GM23338 (cell line): ENCODE results near the gene MAGEA9B. TPM values are rescaled to one million over a fixed set of nuclear protein-coding genes. Genes with fewer than 3 reads are reported as not detected.

Source experiments
- ATAC-seq: fragments of 200-7000 bp; cut with Tn5 transposase; 3 replicates; pipeline ENCODE4 v1.9.1; 2020
- DNase-seq: peaks from one replicate; pipeline ENCODE4 v3.0.0-alpha.2; 2015; ENCODE audit warnings: low spot score
- H2AFZ ChIP-seq: fragments of 200-600 bp; sonication (generic); 2 replicates; pipeline ENCODE4 v1.8.0; 2016; ENCODE audit warnings: antibody characterized with exemption, mild to moderate bottlenecking, moderate library complexity
- H3F3A ChIP-seq: fragments of 200-600 bp; sonication (generic); replicated peaks from 2 replicates; pipeline ENCODE4 v1.8.0; 2017; ENCODE audit warnings: antibody characterized with exemption, mixed run types, low read depth
- H3K27ac ChIP-seq: fragments of 200-600 bp; sonication (generic); 2 replicates; pipeline ENCODE4 v1.6.1; 2016; ENCODE audit warnings: low read depth
- H3K27me3 ChIP-seq: fragments of 200-600 bp; sonication (generic); 2 replicates; pipeline ENCODE4 v1.8.0; 2016; ENCODE audit warnings: mild to moderate bottlenecking, mixed run types, moderate library complexity; ENCODE audit not compliant: insufficient read depth
- H3K36me3 ChIP-seq: fragments of 200-600 bp; sonication (generic); 2 replicates; pipeline ENCODE4 v1.8.0; 2016; ENCODE audit warnings: mild to moderate bottlenecking; ENCODE audit not compliant: insufficient read depth
- H3K4me1 ChIP-seq: fragments of 200-600 bp; sonication (generic); 2 replicates; pipeline ENCODE4 v1.8.0; 2016; ENCODE audit warnings: mild to moderate bottlenecking, moderate library complexity; ENCODE audit not compliant: insufficient read depth
- H3K4me2 ChIP-seq: fragments of 200-600 bp; sonication (generic); 2 replicates; pipeline ENCODE4 v1.7.1; 2017; ENCODE audit warnings: mixed run types
- H3K4me3 ChIP-seq: fragments of 200-600 bp; sonication (generic); 2 replicates; pipeline ENCODE4 v1.6.1; 2016; ENCODE audit warnings: mixed run types
- H3K79me2 ChIP-seq: fragments of 200-600 bp; sonication (generic); replicated peaks from 2 replicates; pipeline ENCODE4 v1.8.0; 2017; ENCODE audit warnings: mild to moderate bottlenecking; ENCODE audit not compliant: insufficient read depth
- H3K9me2 ChIP-seq: fragments of 200-600 bp; sonication (generic); 2 replicates; pipeline ENCODE4 v1.8.0; 2017; ENCODE audit not compliant: insufficient read depth
- H4K20me1 ChIP-seq: fragments of 200-600 bp; sonication (generic); replicated peaks from 2 replicates; pipeline ENCODE4 v1.8.0; 2017; ENCODE audit warnings: mild to moderate bottlenecking; ENCODE audit not compliant: insufficient read depth
- H3K27ac Mint-ChIP-seq: 2 replicates; pipeline ENCODE4 v1.8.0; 2020; ENCODE audit warnings: inconsistent platforms, mild to moderate bottlenecking, moderate library complexity, mixed read lengths
- H3K27me3 Mint-ChIP-seq: 3 replicates; pipeline ENCODE4 v1.8.0; 2022; ENCODE audit warnings: low read depth, mild to moderate bottlenecking, moderate library complexity, mixed read lengths, inconsistent platforms; ENCODE audit not compliant: insufficient read depth, poor library complexity
- H3K36me3 Mint-ChIP-seq: 3 replicates; pipeline ENCODE4 v1.8.0; 2021; ENCODE audit warnings: low read depth, mild to moderate bottlenecking, inconsistent platforms, moderate library complexity, mixed read lengths
- H3K4me1 Mint-ChIP-seq: 3 replicates; pipeline ENCODE4 v1.8.0; 2020; ENCODE audit warnings: mild to moderate bottlenecking, inconsistent platforms, mixed read lengths
- H3K4me3 Mint-ChIP-seq: 3 replicates; pipeline ENCODE4 v1.8.0; 2021; ENCODE audit warnings: moderate library complexity, mild to moderate bottlenecking, inconsistent platforms, mixed read lengths
- H3K9me3 Mint-ChIP-seq: 3 replicates; pipeline ENCODE4 v1.8.0; 2020; ENCODE audit warnings: moderate library complexity, mild to moderate bottlenecking, inconsistent platforms, mixed read lengths
- CREB1 ChIP-seq: fragments of 250-450 bp; sonication (Bioruptor Pico); IDR thresholded peaks from 2 replicates; pipeline ENCODE4 v1.5.0; 2020; ENCODE audit warnings: low read depth, mild to moderate bottlenecking, moderate library complexity
- EZH2 ChIP-seq: fragments of 200-600 bp; sonication (generic); IDR thresholded peaks from one replicate; pipeline ENCODE4 v1.8.0; 2017; ENCODE audit warnings: antibody characterized with exemption, mild to moderate bottlenecking, low read depth; ENCODE audit not compliant: unreplicated experiment
- EZH2phosphoT487 ChIP-seq: fragments of 200-600 bp; sonication (generic); IDR thresholded peaks from one replicate; pipeline ENCODE4 v1.8.1; 2018; ENCODE audit warnings: antibody characterized with exemption; ENCODE audit not compliant: unreplicated experiment
- JUNB ChIP-seq: IDR thresholded peaks from one replicate; pipeline ENCODE4 v1.6.1; 2016; ENCODE audit warnings: antibody characterized with exemption; ENCODE audit not compliant: unreplicated experiment
- NANOG ChIP-seq: IDR thresholded peaks from 2 replicates; pipeline ENCODE4 v1.6.1; 2016; ENCODE audit warnings: antibody characterized with exemption, borderline replicate concordance
- POLR2AphosphoS5 ChIP-seq: IDR thresholded peaks from 2 replicates; pipeline ENCODE4 v1.6.1; 2016; ENCODE audit warnings: antibody characterized with exemption, low read depth
- REST ChIP-seq: IDR thresholded peaks from one replicate; pipeline ENCODE4 v1.6.1; 2018; ENCODE audit warnings: antibody characterized with exemption; ENCODE audit not compliant: unreplicated experiment
- STAT1 ChIP-seq: IDR thresholded peaks from one replicate; pipeline ENCODE4 v1.6.1; 2016; ENCODE audit warnings: antibody characterized with exemption; ENCODE audit not compliant: unreplicated experiment
- ZNF114 ChIP-seq: fragments of 250-450 bp; sonication (Bioruptor Pico); IDR thresholded peaks from 2 replicates; pipeline ENCODE4 v1.5.0; 2020; ENCODE audit warnings: mild to moderate bottlenecking, moderate library complexity
- ZNF331 ChIP-seq: fragments of 250-450 bp; sonication (Bioruptor Pico); IDR thresholded peaks from 2 replicates; pipeline ENCODE4 v1.5.0; 2020; ENCODE audit warnings: low read depth, mild to moderate bottlenecking, moderate library complexity
- polyA plus RNA-seq: library from polyadenylated mRNA; unstranded; fragments of >200 nt; fragmentation: Nextera tagmentation; extraction: Ambion mirVana; gene quantifications from 2 replicates; pipeline ENCODE4 v1.2.1, GENCODE V29; 2016
- total RNA-seq: library from RNA; depleted of rRNA; stranded (reverse); fragments of >200 nt; shearing (Covaris generic); gene quantifications from 2 replicates; pipeline ENCODE4 v1.2.3, GENCODE V29; 2014
- TF ChIP-seq, protein P1 (sequence below), 2 experiments: fragments of 200-600 bp in 1 of 2; sonication (generic) in 1 of 2; conservative IDR thresholded peaks; 2 replicates each; pipeline versions ENCODE4 v1.5.1 to v1.6.1; 2016 to 2017; ENCODE audit warnings: antibody characterized with exemption in 2 of 2, low read depth in 2 of 2, mild to moderate bottlenecking in 2 of 2, moderate library complexity in 1 of 2
- TF ChIP-seq, protein P2 (sequence below): IDR thresholded peaks from 2 replicates; pipeline ENCODE4 v1.6.1; 2016; ENCODE audit warnings: antibody characterized with exemption

Gene MAGEA9B
- total and polyA plus RNA-seq, 2 experiments from 2014 or later: 0.52 TPM; not detected in 1

DNA sequence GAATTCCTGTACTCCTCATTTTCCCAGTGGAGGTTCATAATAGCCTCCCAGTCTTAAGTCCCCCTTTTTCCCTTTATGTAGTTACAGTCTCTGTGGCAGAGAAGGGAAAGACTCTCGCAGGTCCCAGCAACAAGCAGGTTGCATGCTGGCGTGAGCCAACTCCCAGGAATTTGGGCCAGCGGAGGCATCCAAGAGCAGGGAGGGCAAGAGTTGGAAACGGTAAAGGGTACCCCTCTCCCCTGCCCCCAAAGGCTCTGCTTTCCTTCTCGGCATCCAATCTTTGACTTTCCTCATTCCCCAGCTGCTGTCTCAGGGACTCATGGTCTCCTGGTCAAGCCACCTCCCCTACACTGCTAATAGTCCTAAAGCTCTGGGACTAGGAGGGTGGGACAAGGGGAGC, 23.3 kb upstream of the MAGEA9B start:
- Histone ChIP-seq H2AFZ (no peak overlapping the region), H3K27me3 (no peaks in the 10 kb centered on the region), H4K20me1 (no peaks in the 10 kb centered on the region), H3K4me3 (no peak overlapping the region), H3K36me3 (no peaks in the 10 kb centered on the region), H3F3A (no peaks in the 10 kb centered on the region), H3K27ac (no peak overlapping the region), H3K79me2 (peaks cover 18% of the 10 kb centered on the region), H3K4me1 (no peaks in the 10 kb centered on the region), H3K4me2 (no peak overlapping the region), H3K9me2 (no peaks in the 10 kb centered on the region)
- Mint-ChIP-seq H3K4me1 (peaks cover 7% of the 10 kb centered on the region; the same call in 1 of the 3 replicates), H3K36me3 (peaks cover 4% of the 10 kb centered on the region; the same call in 1 of the 3 replicates), H3K9me3 (no peaks in the 10 kb centered on the region), H3K27me3 (peaks cover 6% of the 10 kb centered on the region), H3K27ac (0 out of 2 replicates have a peak overlapping the region, but pooled peaks have one; percentile 48), H3K4me3 (no peak overlapping the region)
- DNase-seq (peak; percentile 33), ATAC-seq (peak; percentile 57)
- TF ChIP-seq POLR2AphosphoS5 (no peak), EZH2 (no peak), NANOG (no peak), ZNF331 (CRISPR knock-in tag) (no peak), CREB1 (CRISPR knock-in tag) (no peak)
- TF ChIP-seq, protein P1, sequence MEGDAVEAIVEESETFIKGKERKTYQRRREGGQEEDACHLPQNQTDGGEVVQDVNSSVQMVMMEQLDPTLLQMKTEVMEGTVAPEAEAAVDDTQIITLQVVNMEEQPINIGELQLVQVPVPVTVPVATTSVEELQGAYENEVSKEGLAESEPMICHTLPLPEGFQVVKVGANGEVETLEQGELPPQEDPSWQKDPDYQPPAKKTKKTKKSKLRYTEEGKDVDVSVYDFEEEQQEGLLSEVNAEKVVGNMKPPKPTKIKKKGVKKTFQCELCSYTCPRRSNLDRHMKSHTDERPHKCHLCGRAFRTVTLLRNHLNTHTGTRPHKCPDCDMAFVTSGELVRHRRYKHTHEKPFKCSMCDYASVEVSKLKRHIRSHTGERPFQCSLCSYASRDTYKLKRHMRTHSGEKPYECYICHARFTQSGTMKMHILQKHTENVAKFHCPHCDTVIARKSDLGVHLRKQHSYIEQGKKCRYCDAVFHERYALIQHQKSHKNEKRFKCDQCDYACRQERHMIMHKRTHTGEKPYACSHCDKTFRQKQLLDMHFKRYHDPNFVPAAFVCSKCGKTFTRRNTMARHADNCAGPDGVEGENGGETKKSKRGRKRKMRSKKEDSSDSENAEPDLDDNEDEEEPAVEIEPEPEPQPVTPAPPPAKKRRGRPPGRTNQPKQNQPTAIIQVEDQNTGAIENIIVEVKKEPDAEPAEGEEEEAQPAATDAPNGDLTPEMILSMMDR (conservative IDR thresholded peaks at IDR 0.05; ENCODE audit: low read depth in 2 of 2): no peak
- TF ChIP-seq, protein P2, sequence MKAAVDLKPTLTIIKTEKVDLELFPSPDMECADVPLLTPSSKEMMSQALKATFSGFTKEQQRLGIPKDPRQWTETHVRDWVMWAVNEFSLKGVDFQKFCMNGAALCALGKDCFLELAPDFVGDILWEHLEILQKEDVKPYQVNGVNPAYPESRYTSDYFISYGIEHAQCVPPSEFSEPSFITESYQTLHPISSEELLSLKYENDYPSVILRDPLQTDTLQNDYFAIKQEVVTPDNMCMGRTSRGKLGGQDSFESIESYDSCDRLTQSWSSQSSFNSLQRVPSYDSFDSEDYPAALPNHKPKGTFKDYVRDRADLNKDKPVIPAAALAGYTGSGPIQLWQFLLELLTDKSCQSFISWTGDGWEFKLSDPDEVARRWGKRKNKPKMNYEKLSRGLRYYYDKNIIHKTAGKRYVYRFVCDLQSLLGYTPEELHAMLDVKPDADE: no peak

GRCh38 chrX:149607699-149608098, 20.4 kb upstream of the MAGEA9B start:
- Histone ChIP-seq H3K27me3 (no peaks in the 10 kb centered on the region), H3K36me3 (no peaks in the 10 kb centered on the region), H3K27ac (no peak overlapping the region), H3K9me2 (no peaks in the 10 kb centered on the region), H3K4me3 (no peak overlapping the region), H2AFZ (no peak overlapping the region), H3K4me1 (no peaks in the 10 kb centered on the region), H3K4me2 (no peak overlapping the region), H3K79me2 (peaks cover 7% of the 10 kb centered on the region), H4K20me1 (no peaks in the 10 kb centered on the region), H3F3A (no peaks in the 10 kb centered on the region)
- Mint-ChIP-seq H3K36me3 (peaks cover 4% of the 10 kb centered on the region; the same call in 1 of the 3 replicates), H3K4me3 (no peak overlapping the region), H3K4me1 (peaks cover 7% of the 10 kb centered on the region; the same call in 1 of the 3 replicates), H3K27me3 (peaks cover 6% of the 10 kb centered on the region), H3K27ac (no peak overlapping the region), H3K9me3 (no peaks in the 10 kb centered on the region)
- no peak for DNase-seq
- ATAC-seq: no peak
- TF ChIP-seq CREB1 (CRISPR knock-in tag): no peak
- TF ChIP-seq REST: no peak
- no peak for TF ChIP-seq ZNF114 (CRISPR knock-in tag)
- TF ChIP-seq EZH2phosphoT487: no peak
- no peak for TF ChIP-seq ZNF331 (CRISPR knock-in tag)
- TF ChIP-seq, protein P2: no peak
- TF ChIP-seq POLR2AphosphoS5: no peak
- no peak for TF ChIP-seq EZH2
- TF ChIP-seq, protein P1 (conservative IDR thresholded peaks at IDR 0.05; ENCODE audit: low read depth in 2 of 2): no peak
- no peak for TF ChIP-seq JUNB
- TF ChIP-seq STAT1: no peak
- TF ChIP-seq NANOG: no peak
